MCF 10A (cell line): ENCODE results near the gene OR2AT4. TPM values are rescaled to one million over a fixed set of nuclear protein-coding genes. Genes with fewer than 3 reads are reported as not detected.

ENCODE experiments used
- BruUV-seq: library from RNA; stranded (reverse); fragments of 400-500 nt; replicated peaks from 2 replicates; lab custom pipeline; 2021; lab: Mats Ljungman, UMichigan
- CTCF ChIA-PET: fragments of 300-600 bp; sonication (Branson Sonifier 250); formaldehyde crosslinking; extraction: SDS; loops from one replicate; lab custom pipeline; 2021; ENCODE audit warnings: antibody characterized with exemption, inconsistent platforms; lab: Yijun Ruan, JAX
- POLR2A ChIA-PET: fragments of 300-600, 350-650 bp; sonication (Branson Sonifier 250); formaldehyde crosslinking; extraction: SDS; loops from one replicate; lab custom pipeline; 2020; ENCODE audit warnings: antibody characterized with exemption, inconsistent platforms; lab: Yijun Ruan, JAX
- DNase-seq: peaks from one replicate; pipeline ENCODE4 v3.0.0-alpha.2; 2018; ENCODE audit not compliant: unreplicated experiment
- H3K27ac Mint-ChIP-seq: one replicate; pipeline ENCODE4 v1.8.0; 2022; ENCODE audit warnings: mild to moderate bottlenecking, low read depth, mixed read lengths; ENCODE audit not compliant: unreplicated experiment
- H3K27me3 Mint-ChIP-seq: one replicate; pipeline ENCODE4 v1.8.0; 2022; ENCODE audit warnings: mixed read lengths; ENCODE audit not compliant: insufficient read depth, unreplicated experiment
- H3K36me3 Mint-ChIP-seq: one replicate; pipeline ENCODE4 v1.8.0; 2022; ENCODE audit warnings: mild to moderate bottlenecking, moderate library complexity, mixed read lengths; ENCODE audit not compliant: insufficient read depth, unreplicated experiment
- H3K4me1 Mint-ChIP-seq: one replicate; pipeline ENCODE4 v1.8.0; 2022; ENCODE audit warnings: mixed read lengths; ENCODE audit not compliant: insufficient read depth, unreplicated experiment
- H3K4me3 Mint-ChIP-seq: one replicate; pipeline ENCODE4 v1.8.0; 2022; ENCODE audit warnings: mild to moderate bottlenecking, moderate library complexity, mixed read lengths; ENCODE audit not compliant: unreplicated experiment
- H3K9me3 Mint-ChIP-seq: one replicate; pipeline ENCODE4 v1.8.0; 2022; ENCODE audit warnings: mixed read lengths; ENCODE audit not compliant: unreplicated experiment
- intact Hi-C: fragments of 100-400 bp; cut with micrococcal nuclease; formaldehyde crosslinking; loops from 2 replicates; pipeline ENCODE4 v1.14.1; 2022
- total RNA-seq: library from RNA; stranded (reverse); gene quantifications from 2 replicates; pipeline ENCODE4 v1.2.3, GENCODE V29; 2022
- TF ChIP-seq, protein P1 (sequence below): fragments of 200-600 bp; IDR thresholded peaks from one replicate; pipeline ENCODE4 v1.8.0; 2022; ENCODE audit warnings: antibody characterized with exemption, mild to moderate bottlenecking; ENCODE audit not compliant: unreplicated experiment

The OR2AT4 gene
- total RNA-seq, 1 experiment from 2014 or later, result not detected

DNA sequence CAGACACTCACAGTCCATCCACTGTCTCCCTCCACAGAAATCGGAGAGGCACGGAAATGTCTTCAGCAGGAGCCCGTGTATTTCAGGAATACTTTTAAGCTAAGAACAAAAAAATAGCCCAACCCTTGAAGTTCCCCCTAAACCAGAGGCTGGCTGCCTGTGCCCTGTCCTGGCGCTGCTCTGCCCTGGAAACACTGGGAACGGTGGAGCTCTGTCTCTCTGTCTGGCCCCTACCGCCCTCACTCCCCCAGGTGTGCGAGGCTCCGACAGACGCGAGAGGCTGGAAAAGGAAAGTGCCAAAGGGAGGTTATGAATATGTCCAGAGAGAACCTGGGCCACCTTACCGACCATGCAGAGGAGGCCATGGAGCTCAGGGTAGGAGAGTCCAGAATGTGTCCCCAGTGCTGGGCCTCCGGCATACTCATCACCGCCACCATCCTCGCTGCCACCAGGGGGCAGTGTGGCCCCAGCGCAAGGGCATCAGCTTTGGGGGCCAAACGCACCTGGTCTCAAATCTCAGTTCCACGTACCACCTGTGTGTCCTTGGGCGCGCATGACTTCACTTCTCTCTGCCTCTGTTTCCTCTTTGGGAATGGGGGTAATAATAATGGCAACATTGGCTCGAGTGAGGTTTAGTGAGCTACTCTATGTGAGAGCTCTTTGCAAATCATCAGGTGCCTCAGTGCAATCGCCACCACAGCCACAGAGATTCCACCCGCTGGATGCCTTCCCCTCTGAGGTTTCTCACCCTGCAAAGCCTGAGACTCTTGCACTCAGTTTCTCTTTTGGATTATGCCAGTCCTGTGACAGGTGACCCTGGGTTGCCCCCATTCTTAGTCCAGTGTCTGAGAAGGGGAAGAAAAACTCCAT lies 43.8 kb upstream of the OR2AT4 start:
- BruUV-seq, result no TSS peak
- peak; percentile 54 for DNase-seq
- Mint-ChIP-seq H3K4me3 (no peak overlapping the region), H3K9me3 (no peaks in the 10 kb centered on the region), H3K36me3 (no peaks in the 10 kb centered on the region), H3K27me3 (peaks cover 38% of the 10 kb centered on the region), H3K4me1 (peaks cover 16% of the 10 kb centered on the region), H3K27ac (no peak overlapping the region)
- TF ChIP-seq, protein P1, sequence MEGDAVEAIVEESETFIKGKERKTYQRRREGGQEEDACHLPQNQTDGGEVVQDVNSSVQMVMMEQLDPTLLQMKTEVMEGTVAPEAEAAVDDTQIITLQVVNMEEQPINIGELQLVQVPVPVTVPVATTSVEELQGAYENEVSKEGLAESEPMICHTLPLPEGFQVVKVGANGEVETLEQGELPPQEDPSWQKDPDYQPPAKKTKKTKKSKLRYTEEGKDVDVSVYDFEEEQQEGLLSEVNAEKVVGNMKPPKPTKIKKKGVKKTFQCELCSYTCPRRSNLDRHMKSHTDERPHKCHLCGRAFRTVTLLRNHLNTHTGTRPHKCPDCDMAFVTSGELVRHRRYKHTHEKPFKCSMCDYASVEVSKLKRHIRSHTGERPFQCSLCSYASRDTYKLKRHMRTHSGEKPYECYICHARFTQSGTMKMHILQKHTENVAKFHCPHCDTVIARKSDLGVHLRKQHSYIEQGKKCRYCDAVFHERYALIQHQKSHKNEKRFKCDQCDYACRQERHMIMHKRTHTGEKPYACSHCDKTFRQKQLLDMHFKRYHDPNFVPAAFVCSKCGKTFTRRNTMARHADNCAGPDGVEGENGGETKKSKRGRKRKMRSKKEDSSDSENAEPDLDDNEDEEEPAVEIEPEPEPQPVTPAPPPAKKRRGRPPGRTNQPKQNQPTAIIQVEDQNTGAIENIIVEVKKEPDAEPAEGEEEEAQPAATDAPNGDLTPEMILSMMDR, result peak; percentile 90
- intact Hi-C loops, result loop anchor here (1.0 to 5.0 kb wide), 2 partner anchors 117 to 213 kb away; no protein-coding TSS in a partner anchor
- CTCF ChIA-PET, result interaction anchor here (0.5 to 11.3 kb wide), 48 partner anchors 8 to 1067 kb away, joined by 3 to 251 read pairs (median 4); partner anchors contain the start of gene SLCO2B1
- POLR2A ChIA-PET, result interaction anchor here (0.9 to 1.1 kb wide), 2 partner anchors 64 to 108 kb away, joined by 3 to 4 read pairs; no protein-coding TSS in a partner anchor

GRCh38 chr11:75135651-75136050 lies 39.0 kb upstream of the OR2AT4 start:
- Mint-ChIP-seq H3K27ac (no peak overlapping the region), H3K36me3 (peaks cover 4% of the 10 kb centered on the region), H3K9me3 (peaks cover 6% of the 10 kb centered on the region), H3K27me3 (peaks cover 69% of the 10 kb centered on the region), H3K4me3 (no peak overlapping the region), H3K4me1 (no peaks in the 10 kb centered on the region)
- intact Hi-C loops, result no loop called here
- no TSS peak for BruUV-seq
- DNase-seq, result no peak
- POLR2A ChIA-PET, result interaction anchor here (1.4 kb wide), 1 partner anchor 113 kb away, joined by 4 read pairs; no protein-coding TSS in a partner anchor
- TF ChIP-seq, protein P1, result no peak
- CTCF ChIA-PET, result interaction anchor here (3.2 kb wide), 1 partner anchor 113 kb away, joined by 15 read pairs; no protein-coding TSS in a partner anchor

- intact Hi-C loops, result no loop called here
- no peak for DNase-seq
- peaks cover 74% of the 10 kb centered on the region for H3K27me3 Mint-ChIP-seq
- no peak overlapping the region for H3K27ac Mint-ChIP-seq
- H3K4me3 Mint-ChIP-seq, result no peak overlapping the region
- ChIA-PET CTCF (interaction anchor here (0.6 to 3.2 kb wide), 4 partner anchors 9 to 433 kb away, joined by 3 to 15 read pairs (median 3); no protein-coding TSS in a partner anchor), POLR2A (interaction anchor here (1.4 kb wide), 1 partner anchor 113 kb away, joined by 4 read pairs; no protein-coding TSS in a partner anchor)
- peaks cover 4% of the 10 kb centered on the region for H3K36me3 Mint-ChIP-seq
- peaks cover 8% of the 10 kb centered on the region for H3K9me3 Mint-ChIP-seq
- TF ChIP-seq, protein P1, result no peak
- no TSS peak for BruUV-seq
- H3K4me1 Mint-ChIP-seq, result no peaks in the 10 kb centered on the region
Observed at GRCh38 chr11:75135021-75135650, 38.5 kb upstream of the OR2AT4 start.
